K562 (cell line): Measurements from ENCODE around the gene FUT8. TPM values are rescaled to one million over a fixed set of nuclear protein-coding genes. Genes with fewer than 3 reads are reported as not detected.

Experiments used
- ARID1B ChIP-seq: fragments of 450-650 bp; IDR thresholded peaks from 2 replicates; pipeline ENCODE4 v1.6.1; 2016; ENCODE audit warnings: antibody characterized with exemption, mild to moderate bottlenecking, inconsistent platforms
- ARID3B ChIP-seq: fragments of 250-450 bp; sonication (Bioruptor Pico); IDR thresholded peaks from 2 replicates; pipeline ENCODE4 v1.4.0; 2020; ENCODE audit warnings: borderline replicate concordance
- CBFA2T2 ChIP-seq: fragments of 450-650 bp; conservative IDR thresholded peaks from 2 replicates; pipeline ENCODE4 v1.6.1; 2017; ENCODE audit warnings: mild to moderate bottlenecking
- CBX1 ChIP-seq: sonication (generic); IDR thresholded peaks from 2 replicates; pipeline ENCODE4 v1.6.1; 2016; ENCODE audit warnings: antibody characterized with exemption, low read depth, mild to moderate bottlenecking
- CC2D1A ChIP-seq: fragments of 450-650 bp; IDR thresholded peaks from 2 replicates; pipeline ENCODE4 v1.6.1; 2017; ENCODE audit warnings: mild to moderate bottlenecking
- EP400 ChIP-seq: fragments of 450-650 bp; IDR thresholded peaks from 2 replicates; pipeline ENCODE4 v1.6.1; 2017; ENCODE audit warnings: antibody characterized with exemption, mild to moderate bottlenecking, moderate library complexity
- FOXK2 ChIP-seq, 2 experiments: fragments of 450-650 bp; IDR thresholded peaks in 1 of 2; conservative IDR thresholded peaks in 1 of 2; 2 replicates each; pipeline ENCODE4 v1.6.1; 2016; ENCODE audit warnings: low read depth in 2 of 2, mild to moderate bottlenecking in 1 of 2
- GABPA ChIP-seq: fragments of 200-800 bp; sonication (Bioruptor generic); conservative IDR thresholded peaks from 2 replicates; pipeline ENCODE4 v1.6.1; 2016; ENCODE audit warnings: low read depth, missing genetic modification characterization, missing compliant biosample characterization
- JUND ChIP-seq, 2 experiments: IDR thresholded peaks; 2 replicates in 1 of 2; 3 replicates in 1 of 2; pipeline ENCODE4 v1.6.1; 2011; ENCODE audit warnings: borderline replicate concordance in 2 of 2, low read depth in 2 of 2, low read length in 2 of 2, improper control_type of control experiment in 1 of 2, missing biosample characterization in 1 of 2, missing genetic modification characterization in 1 of 2, missing genetic modification reagents in 1 of 2
- KLF16 ChIP-seq: IDR thresholded peaks from 2 replicates; pipeline ENCODE4 v1.6.1; 2016; ENCODE audit warnings: antibody characterized with exemption
- PHF8 ChIP-seq: fragments of 200-600 bp; sonication (generic); IDR thresholded peaks from 2 replicates; pipeline ENCODE4 v1.6.1; 2012; ENCODE audit warnings: mixed run types, mild to moderate bottlenecking, inconsistent platforms, low read length, moderate library complexity, borderline replicate concordance
- SMAD1 ChIP-seq: fragments of 150-350 bp; IDR thresholded peaks from 2 replicates; pipeline ENCODE4 v1.6.1; 2014; ENCODE audit warnings: low read length, low read depth; ENCODE audit not compliant: partially characterized antibody
- SRF ChIP-seq, 2 experiments: fragments of 250-450, 450-650 bp in 1 of 2; sonication (Bioruptor Pico) in 1 of 2; sonication (generic) in 1 of 2; formaldehyde crosslinking; IDR thresholded peaks; 2 replicates each; pipeline versions ENCODE4 v1.5.0 to v1.5.1; 2020 to 2022; ENCODE audit warnings: mild to moderate bottlenecking in 1 of 2, missing genetic modification reagents in 1 of 2
- SRSF1 ChIP-seq: fragments of 200-400 bp; formaldehyde crosslinking; IDR thresholded peaks from 2 replicates; pipeline ENCODE4 v1.6.1; 2017; ENCODE audit warnings: mild to moderate bottlenecking, low read depth, low read length, moderate library complexity
- TCF15 ChIP-seq: fragments of 250-450 bp; sonication (Bioruptor Pico); IDR thresholded peaks from 2 replicates; pipeline ENCODE4 v1.8.0; 2022; ENCODE audit warnings: moderate library complexity, mild to moderate bottlenecking, inconsistent platforms
- TCF3 ChIP-seq: sonication (generic); formaldehyde crosslinking; IDR thresholded peaks from 2 replicates; pipeline ENCODE4 v1.4.0; 2020; ENCODE audit warnings: mild to moderate bottlenecking, missing genetic modification reagents
- TRIM25 ChIP-seq: fragments of 450-650 bp; IDR thresholded peaks from 2 replicates; pipeline ENCODE4 v1.7.0; 2016; ENCODE audit warnings: borderline replicate concordance
- ZC3H11A ChIP-seq: IDR thresholded peaks from 2 replicates; pipeline ENCODE4 v1.6.1; 2012; ENCODE audit warnings: low read depth, low read length, improper control_type of control experiment
- ZEB2 ChIP-seq: fragments of 450-650 bp; IDR thresholded peaks from 2 replicates; pipeline ENCODE4 v1.6.1; 2016
- ZNF316 ChIP-seq: fragments of 450-650 bp; IDR thresholded peaks from 2 replicates; pipeline ENCODE4 v1.6.1; 2016
- ZNF551 ChIP-seq: fragments of 250-450 bp; sonication (Bioruptor Pico); IDR thresholded peaks from 2 replicates; pipeline ENCODE4 v1.5.0; 2021; ENCODE audit warnings: mild to moderate bottlenecking, moderate library complexity
- ZNF639 ChIP-seq, 2 experiments: fragments of 200-800 bp in 1 of 2; sonication (Bioruptor generic) in 1 of 2; sonication (generic) in 1 of 2; formaldehyde crosslinking in 1 of 2; IDR thresholded peaks in 1 of 2; conservative IDR thresholded peaks in 1 of 2; 2 replicates each; pipeline versions ENCODE4 v1.5.0 to v1.6.1; 2016 to 2020; ENCODE audit warnings: missing compliant biosample characterization in 1 of 2, missing genetic modification characterization in 1 of 2, missing genetic modification reagents in 1 of 2
- ZNF780A ChIP-seq: fragments of 250-450 bp; sonication (Bioruptor Pico); IDR thresholded peaks from 2 replicates; pipeline ENCODE4 v1.5.0; 2021; ENCODE audit warnings: mild to moderate bottlenecking
- ZZZ3 ChIP-seq: fragments of 450-650 bp; IDR thresholded peaks from 2 replicates; pipeline ENCODE4 v1.6.1; 2016; ENCODE audit warnings: antibody characterized with exemption, mild to moderate bottlenecking, moderate library complexity
- polyA plus RNA-seq, 8 experiments: library from polyadenylated mRNA; depleted of rRNA in 4 of 8; stranded (reverse) in 5 of 8; unstranded in 3 of 8; fragments of >200 nt; fragmentation: Nextera tagmentation in 2 of 8; fragmentation: Illumina TruSeq in 1 of 8; extraction: Ambion mirVana in 2 of 8; extraction: Trizol in 1 of 8; gene quantifications; 2 replicates each; pipeline versions ENCODE4 v1.2.1 to v1.2.3, GENCODE V29; 2011 to 2014; ENCODE audit warnings: inconsistent platforms in 1 of 8, missing spikeins in 1 of 8
- total RNA-seq, 7 experiments: library from RNA; depleted of rRNA in 6 of 7; stranded (reverse); fragments of >200 nt in 6 of 7; fragmentation: Illumina TruSeq in 2 of 7; extraction: Trizol in 2 of 7; gene quantifications; 2 replicates each; pipeline versions ENCODE4 v1.2.1 to v1.2.3, GENCODE V29; 2011 to 2021; ENCODE audit warnings: low replicate concordance in 1 of 7

FUT8 gene
- total and polyA plus RNA-seq, 9 of the 15 experiments (the other 6 are each of a cell fraction or from before 2014, with no cell fraction given): 4.1 to 15.2 (median 7.8) TPM

GRCh38 chr14:65438266-65438933 is 25.9 kb downstream of the FUT8 start (continued):
- TF ChIP-seq ARID3B (CRISPR knock-in tag): no peak
- no peak; the same call in 1 of the 2 replicates for TF ChIP-seq CBFA2T2
- TF ChIP-seq KLF16: no peak
- no peak for TF ChIP-seq JUND (IDR thresholded peaks at IDR 0.05; ENCODE audit: borderline replicate concordance, low read depth, low read length)
- no peak for TF ChIP-seq JUND (tag; IDR thresholded peaks at IDR 0.05; ENCODE audit: borderline replicate concordance, low read depth, low read length)
- no peak for TF ChIP-seq ZZZ3
- TF ChIP-seq EP400: no peak
- no peak for TF ChIP-seq ZNF316
- no peak for TF ChIP-seq SRF (CRISPR knock-in tag; IDR thresholded peaks at IDR 0.05)
- TF ChIP-seq TRIM25: no peak
- TF ChIP-seq SRSF1: no peak
- no peak for TF ChIP-seq FOXK2 (conservative IDR thresholded peaks at IDR 0.05 in 1 of 2, IDR thresholded peaks at IDR 0.05 in 1 of 2; ENCODE audit: low read depth in 2 of 2)
- TF ChIP-seq ZC3H11A: no peak
- no peak for TF ChIP-seq ZNF639 (CRISPR knock-in tag; conservative IDR thresholded peaks at IDR 0.05 in 1 of 2, IDR thresholded peaks at IDR 0.05 in 1 of 2)
- TF ChIP-seq TCF3 (CRISPR knock-in tag): peak; percentile 56
- no peak for TF ChIP-seq PHF8
- TF ChIP-seq TCF15 (CRISPR knock-in tag): no peak
- TF ChIP-seq ARID1B: peak; percentile 80
- TF ChIP-seq ZEB2: 0 out of 2 replicates have a peak, but pooled peaks have one; percentile 35
- no peak for TF ChIP-seq CBX1
- no peak for TF ChIP-seq SMAD1
- no peak for TF ChIP-seq CC2D1A
- TF ChIP-seq ZNF780A (CRISPR knock-in tag): no peak
- TF ChIP-seq GABPA (tag): 0 out of 2 replicates have a peak, but pooled peaks have one; percentile 34
- TF ChIP-seq ZNF551 (CRISPR knock-in tag): no peak
